PFSK-1 (cell line): Measurements from ENCODE around the gene GUCY1A2.

ENCODE experiments used
- FOXP2 ChIP-seq: optimal IDR thresholded peaks from 2 replicates; pipeline ENCODE3; 2011; ENCODE audit warnings: borderline replicate concordance, control low read depth, inconsistent platforms; ENCODE audit not compliant: insufficient read depth; ENCODE audit errors: extremely low read length, extremely low read depth
- POLR2AphosphoS5 ChIP-seq: IDR thresholded peaks from 2 replicates; pipeline ENCODE4 v1.6.1; 2012; ENCODE audit warnings: low read depth, mild to moderate bottlenecking, control low read depth, low read length, moderate library complexity
- SIN3A ChIP-seq: IDR thresholded peaks from 2 replicates; pipeline ENCODE4 v1.6.1; 2012; ENCODE audit warnings: mild to moderate bottlenecking, low read length, moderate library complexity, borderline replicate concordance; ENCODE audit not compliant: insufficient read depth
- TAF1 ChIP-seq: IDR thresholded peaks from 2 replicates; pipeline ENCODE4 v1.6.1; 2012; ENCODE audit warnings: low read length, control low read depth, borderline replicate concordance; ENCODE audit not compliant: insufficient read depth
- TF ChIP-seq, protein P1 (sequence below), 2 experiments: IDR thresholded peaks; 2 replicates each; pipeline versions ENCODE4 v1.6.1 to v1.8.0; 2011 to 2012; ENCODE audit warnings: low read depth in 2 of 2, low read length in 2 of 2, control low read depth in 1 of 2, inconsistent platforms in 1 of 2, mild to moderate bottlenecking in 1 of 2, moderate library complexity in 1 of 2; ENCODE audit not compliant: insufficient read depth in 1 of 2

Gene GUCY1A2

GRCh38 chr11:106957030-106957482, 61.2 kb downstream of the GUCY1A2 start:
- TF ChIP-seq, protein P1, sequence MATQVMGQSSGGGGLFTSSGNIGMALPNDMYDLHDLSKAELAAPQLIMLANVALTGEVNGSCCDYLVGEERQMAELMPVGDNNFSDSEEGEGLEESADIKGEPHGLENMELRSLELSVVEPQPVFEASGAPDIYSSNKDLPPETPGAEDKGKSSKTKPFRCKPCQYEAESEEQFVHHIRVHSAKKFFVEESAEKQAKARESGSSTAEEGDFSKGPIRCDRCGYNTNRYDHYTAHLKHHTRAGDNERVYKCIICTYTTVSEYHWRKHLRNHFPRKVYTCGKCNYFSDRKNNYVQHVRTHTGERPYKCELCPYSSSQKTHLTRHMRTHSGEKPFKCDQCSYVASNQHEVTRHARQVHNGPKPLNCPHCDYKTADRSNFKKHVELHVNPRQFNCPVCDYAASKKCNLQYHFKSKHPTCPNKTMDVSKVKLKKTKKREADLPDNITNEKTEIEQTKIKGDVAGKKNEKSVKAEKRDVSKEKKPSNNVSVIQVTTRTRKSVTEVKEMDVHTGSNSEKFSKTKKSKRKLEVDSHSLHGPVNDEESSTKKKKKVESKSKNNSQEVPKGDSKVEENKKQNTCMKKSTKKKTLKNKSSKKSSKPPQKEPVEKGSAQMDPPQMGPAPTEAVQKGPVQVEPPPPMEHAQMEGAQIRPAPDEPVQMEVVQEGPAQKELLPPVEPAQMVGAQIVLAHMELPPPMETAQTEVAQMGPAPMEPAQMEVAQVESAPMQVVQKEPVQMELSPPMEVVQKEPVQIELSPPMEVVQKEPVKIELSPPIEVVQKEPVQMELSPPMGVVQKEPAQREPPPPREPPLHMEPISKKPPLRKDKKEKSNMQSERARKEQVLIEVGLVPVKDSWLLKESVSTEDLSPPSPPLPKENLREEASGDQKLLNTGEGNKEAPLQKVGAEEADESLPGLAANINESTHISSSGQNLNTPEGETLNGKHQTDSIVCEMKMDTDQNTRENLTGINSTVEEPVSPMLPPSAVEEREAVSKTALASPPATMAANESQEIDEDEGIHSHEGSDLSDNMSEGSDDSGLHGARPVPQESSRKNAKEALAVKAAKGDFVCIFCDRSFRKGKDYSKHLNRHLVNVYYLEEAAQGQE (IDR thresholded peaks at IDR 0.05; ENCODE audit: insufficient read depth in 1 of 2, low read depth in 2 of 2, low read length in 2 of 2), result no peak
- TF ChIP-seq TAF1 (no peak), FOXP2 (no peak), POLR2AphosphoS5 (no peak), SIN3A (no peak)

DNA sequence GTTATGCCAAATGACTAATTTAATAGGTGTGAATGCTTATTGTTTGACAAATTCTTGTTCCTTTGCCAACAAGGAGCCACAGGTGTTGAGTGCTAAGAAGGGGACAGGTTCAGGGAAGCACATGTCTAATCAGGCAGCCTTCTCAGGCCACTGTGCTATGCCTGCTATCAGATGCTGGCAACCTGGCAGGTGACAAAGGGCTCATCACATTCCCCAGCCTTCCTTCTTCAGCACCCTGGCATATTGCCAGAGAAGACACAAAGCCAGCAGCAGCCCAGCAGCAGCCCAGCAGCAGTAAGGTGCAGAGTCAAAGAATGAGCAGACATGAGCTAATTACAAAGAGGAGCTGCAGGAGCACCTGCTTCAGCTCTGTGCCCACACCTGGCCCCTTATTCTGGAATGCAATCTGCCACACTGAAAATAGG, 68.2 kb downstream of the GUCY1A2 start:
- TF ChIP-seq TAF1 (no peak), FOXP2 (no peak), POLR2AphosphoS5 (no peak), SIN3A (no peak)
- TF ChIP-seq, protein P1 (IDR thresholded peaks at IDR 0.05; ENCODE audit: insufficient read depth in 1 of 2, low read depth in 2 of 2, low read length in 2 of 2), result no peak

GRCh38 chr11:106943089-106943488, 75.2 kb downstream of the GUCY1A2 start:
- TF ChIP-seq POLR2AphosphoS5, result no peak
- TF ChIP-seq, protein P1 (IDR thresholded peaks at IDR 0.05; ENCODE audit: insufficient read depth in 1 of 2, low read depth in 2 of 2, low read length in 2 of 2), result no peak
- TF ChIP-seq FOXP2, result no peak
- no peak for TF ChIP-seq SIN3A
- no peak for TF ChIP-seq TAF1

GRCh38 chr11:106939157-106939556, 79.1 kb downstream of the GUCY1A2 start:
- TF ChIP-seq, protein P1 (IDR thresholded peaks at IDR 0.05; ENCODE audit: insufficient read depth in 1 of 2, low read depth in 2 of 2, low read length in 2 of 2), result no peak
- TF ChIP-seq FOXP2, result no peak
- TF ChIP-seq POLR2AphosphoS5, result no peak
- no peak for TF ChIP-seq TAF1
- no peak for TF ChIP-seq SIN3A

GRCh38 chr11:106937111-106937510, 81.2 kb downstream of the GUCY1A2 start:
- TF ChIP-seq, protein P1 (IDR thresholded peaks at IDR 0.05; ENCODE audit: insufficient read depth in 1 of 2, low read depth in 2 of 2, low read length in 2 of 2), result no peak
- TF ChIP-seq TAF1 (no peak), FOXP2 (no peak), SIN3A (no peak)
